Stomach (tissue), 9 donors: Measurements from ENCODE around the gene LGI1. TPM values are rescaled to one million over a fixed set of nuclear protein-coding genes. Genes with fewer than 3 reads are reported as not detected.

Source experiments
- DNase-seq, 2 donors: peaks; one replicate each; pipeline versions ENCODE4 v3.0.0 to v3.0.0-alpha.2; 2013 to 2019
- H3K27ac ChIP-seq, 5 donors: fragments of 200-600 bp in 4 of 5; sonication (generic) in 4 of 5; one replicate each; pipeline ENCODE4 v1.5.1; 2013 to 2019; ENCODE audit warnings: mild to moderate bottlenecking in 1 of 5, moderate library complexity in 1 of 5
- H3K27me3 ChIP-seq, 3 donors: fragments of 200-600 bp; sonication (generic); one replicate each; pipeline ENCODE4 v1.5.1; 2017 to 2019; ENCODE audit warnings: mixed run types in 1 of 3
- H3K36me3 ChIP-seq, 4 donors: fragments of 200-600 bp; sonication (generic); 1 replicate in 3 of 4; 2 replicates in 1 of 4; pipeline ENCODE4 v1.5.1; 2016 to 2019
- H3K4me1 ChIP-seq, 4 donors: fragments of 200-600 bp; sonication (generic); one replicate each; pipeline ENCODE4 v1.5.1; 2016 to 2019
- H3K4me3 ChIP-seq, 4 donors: fragments of 200-600 bp; sonication (generic) in 3 of 4; one replicate each; pipeline ENCODE4 v1.5.1; 2016 to 2019; ENCODE audit warnings: mild to moderate bottlenecking in 1 of 4
- H3K9me3 ChIP-seq, 4 donors: fragments of 200-600 bp; sonication (generic); one replicate each; pipeline ENCODE4 v1.5.1; 2016 to 2019
- CTCF ChIP-seq, 7 experiments: fragments of 450-650 bp in 4 of 7; fragments of 200-600 bp in 3 of 7; sonication (generic) in 3 of 7; IDR thresholded peaks; one replicate each; pipeline ENCODE4 v1.5.1; 2016 to 2019; ENCODE audit warnings: antibody characterized with exemption in 7 of 7, control low read depth in 2 of 7, mild to moderate bottlenecking in 1 of 7
- EP300 ChIP-seq: sonication (generic); formaldehyde crosslinking; IDR thresholded peaks from one replicate; pipeline ENCODE4 v1.6.1; 2017; ENCODE audit warnings: antibody characterized with exemption
- POLR2A ChIP-seq, 4 donors: fragments of 450-650 bp; IDR thresholded peaks; one replicate each; pipeline ENCODE4 v1.6.1; 2016; ENCODE audit warnings: antibody characterized with exemption in 4 of 4, control low read depth in 2 of 4, mild to moderate bottlenecking in 1 of 4, moderate library complexity in 1 of 4
- POLR2AphosphoS5 ChIP-seq, 3 donors: sonication (generic); formaldehyde crosslinking; IDR thresholded peaks; one replicate each; pipeline ENCODE4 v1.6.1; 2016; ENCODE audit warnings: antibody characterized with exemption in 3 of 3
- WGBS, 5 donors: extraction: QIAGEN DNeasy Blood & Tissue Kit in 3 of 5; methylation state at CpG; one replicate each; pipeline versions ENCODE4 v1.1.5 to v1.1.7; 2013 to 2018; 5-methylcytosine and 5-hydroxymethylcytosine counted together
- intact Hi-C: fragments of 100-400 bp; cut with DNase I; formaldehyde crosslinking; loops from one replicate; pipeline ENCODE4 v1.15.1; 2023; ENCODE audit warnings: low total_unique reads
- polyA plus RNA-seq, 3 donors: library from polyadenylated mRNA; stranded (reverse); fragments of 200-250 nt; gene quantifications; one replicate each; pipeline ENCODE4 v1.2.3, GENCODE V29; 2013
- total RNA-seq, 5 donors: library from RNA; depleted of rRNA; stranded (reverse); fragments of >200 nt; gene quantifications; one replicate each; pipeline versions ENCODE4 v1.1.0 to v1.2.3, GENCODE V29; 2014 to 2016
- donor health status: healthy with polysubstance abuse.
- donor health status: Bipolar disorder and iron deficiency.
- donor health status: healthy.

The LGI1 gene
- total and polyA plus RNA-seq, 8 donors = 0.12 to 7.2 (median 1.6) TPM; not detected in 2

GRCh38 chr10:93768892-93769291 is 11.2 kb downstream of the LGI1 start:
- no peak overlapping the region for H3K27ac ChIP-seq
- H3K4me3 ChIP-seq = no peak overlapping the region
- intact Hi-C loops = no loop called here
- no peak for DNase-seq
- H3K27me3 ChIP-seq = peaks cover 0 to 16% (median 4%) of the 10 kb centered on the region in 3 donors
- no peaks in the 10 kb centered on the region for H3K9me3 ChIP-seq
- TF ChIP-seq POLR2AphosphoS5 (IDR thresholded peaks at IDR 0.05) = no peak
- no peak for TF ChIP-seq CTCF (IDR thresholded peaks at IDR 0.05)
- no peak for TF ChIP-seq POLR2A (IDR thresholded peaks at IDR 0.05)
- no peak for TF ChIP-seq EP300
- no peaks in the 10 kb centered on the region for H3K4me1 ChIP-seq
- H3K36me3 ChIP-seq = no peaks in the 10 kb centered on the region

- H3K36me3 ChIP-seq = no peaks in the 10 kb centered on the region
- DNase-seq = no peak
- WGBS, 5 donors = 72 to 87% (median 85%) methylated on average over 7 of the region's 7 CpGs
- intact Hi-C loops = no loop called here
- H3K27me3 ChIP-seq = peaks cover 0 to 19% (median 6%) of the 10 kb centered on the region in 3 donors
- no peak overlapping the region for H3K4me3 ChIP-seq
- no peaks in the 10 kb centered on the region for H3K4me1 ChIP-seq
- H3K9me3 ChIP-seq = no peaks in the 10 kb centered on the region
- no peak for TF ChIP-seq CTCF (IDR thresholded peaks at IDR 0.05)
- no peak for TF ChIP-seq EP300
- TF ChIP-seq POLR2AphosphoS5 (IDR thresholded peaks at IDR 0.05) = no peak
- TF ChIP-seq POLR2A (IDR thresholded peaks at IDR 0.05) = no peak
- no peak overlapping the region for H3K27ac ChIP-seq
These were observed 13.6 kb downstream of the LGI1 start for GRCh38 chr10:93771354-93771753.

GRCh38 chr10:93773120-93773519 is 15.4 kb downstream of the LGI1 start:
- Histone ChIP-seq H3K4me3 (no peak overlapping the region), H3K4me1 (no peaks in the 10 kb centered on the region), H3K9me3 (no peaks in the 10 kb centered on the region), H3K36me3 (no peaks in the 10 kb centered on the region), H3K27ac (no peak overlapping the region), H3K27me3 (peaks cover 0 to 17% (median 6%) of the 10 kb centered on the region in 3 donors)
- 64 to 78% (median 72%) methylated on average over 5 of the region's 5 CpGs for WGBS, 5 donors
- TF ChIP-seq POLR2AphosphoS5 (IDR thresholded peaks at IDR 0.05) = no peak
- DNase-seq = no peak
- intact Hi-C loops = no loop called here

- WGBS, 5 donors = 54 to 70% (median 61%) methylated on average over 4 of the region's 4 CpGs
- TF ChIP-seq POLR2AphosphoS5 (IDR thresholded peaks at IDR 0.05) = no peak
- TF ChIP-seq EP300 = no peak
- no peak for TF ChIP-seq POLR2A (IDR thresholded peaks at IDR 0.05)
- no peak for TF ChIP-seq CTCF (IDR thresholded peaks at IDR 0.05)
- intact Hi-C loops = no loop called here
These were observed 16.0 kb downstream of the LGI1 start for GRCh38 chr10:93773705-93774104.

GRCh38 chr10:93775356-93775755 is 17.6 kb downstream of the LGI1 start:
- Histone ChIP-seq H3K4me1 (no peaks in the 10 kb centered on the region), H3K4me3 (no peak overlapping the region), H3K27me3 (peaks cover 0 to 9% (median 6%) of the 10 kb centered on the region in 3 donors), H3K36me3 (no peaks in the 10 kb centered on the region), H3K9me3 (no peaks in the 10 kb centered on the region), H3K27ac (no peak overlapping the region)
- 46 to 67% (median 50%) methylated on average over 5 of the region's 5 CpGs for WGBS, 5 donors
- TF ChIP-seq POLR2AphosphoS5 (IDR thresholded peaks at IDR 0.05) = no peak
- no peak for TF ChIP-seq EP300
- TF ChIP-seq POLR2A (IDR thresholded peaks at IDR 0.05) = no peak
- no peak for TF ChIP-seq CTCF (IDR thresholded peaks at IDR 0.05)
- intact Hi-C loops = no loop called here
- no peak for DNase-seq

More at GRCh38 chr10:93773705-93774104, 16.0 kb downstream of the LGI1 start:
- Histone ChIP-seq H3K4me3 (no peak overlapping the region), H3K9me3 (no peaks in the 10 kb centered on the region), H3K4me1 (no peaks in the 10 kb centered on the region), H3K27me3 (peaks cover 0 to 13% (median 6%) of the 10 kb centered on the region in 3 donors), H3K36me3 (no peaks in the 10 kb centered on the region), H3K27ac (no peak overlapping the region)
- no peak for DNase-seq
